Measurements from ENCODE around the gene FOXI1. TPM values are rescaled to one million over a fixed set of nuclear protein-coding genes. Genes with fewer than 3 reads are reported as not detected.

Gene FOXI1
- total RNA-seq, 6 donors from 2014 or later, result 0.30 TPM; not detected in 5

DNA sequence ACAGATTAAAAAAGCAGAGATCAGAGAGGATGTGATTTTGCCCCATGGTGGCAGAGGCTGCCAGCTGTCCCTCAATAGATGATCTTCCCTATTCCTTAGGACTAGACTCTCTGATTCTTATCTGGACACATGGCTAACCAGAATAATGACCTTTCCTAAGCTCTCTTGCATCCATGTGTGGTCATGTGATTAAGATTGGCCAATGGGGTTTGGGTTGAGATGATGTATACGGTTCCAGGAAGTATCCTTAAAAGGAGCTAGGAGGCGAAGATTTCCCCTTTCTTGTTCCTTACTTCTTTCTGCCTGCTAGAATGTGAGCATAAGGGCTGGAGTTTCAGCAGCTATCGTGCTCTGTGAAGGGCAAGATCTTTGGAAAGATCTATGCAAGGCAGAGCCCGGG lies 39.8 kb downstream of the FOXI1 start:
- ATAC-seq (ENCODE audit: low FRiP score in 2 of 2) (no peak), DNase-seq (no peak)
- no peak for TF ChIP-seq POLR2AphosphoS5 (IDR thresholded peaks at IDR 0.05)
- TF ChIP-seq EP300 (IDR thresholded peaks at IDR 0.05), result no peak
- no peak for TF ChIP-seq POLR2A (IDR thresholded peaks at IDR 0.05)
- TF ChIP-seq, protein P1, sequence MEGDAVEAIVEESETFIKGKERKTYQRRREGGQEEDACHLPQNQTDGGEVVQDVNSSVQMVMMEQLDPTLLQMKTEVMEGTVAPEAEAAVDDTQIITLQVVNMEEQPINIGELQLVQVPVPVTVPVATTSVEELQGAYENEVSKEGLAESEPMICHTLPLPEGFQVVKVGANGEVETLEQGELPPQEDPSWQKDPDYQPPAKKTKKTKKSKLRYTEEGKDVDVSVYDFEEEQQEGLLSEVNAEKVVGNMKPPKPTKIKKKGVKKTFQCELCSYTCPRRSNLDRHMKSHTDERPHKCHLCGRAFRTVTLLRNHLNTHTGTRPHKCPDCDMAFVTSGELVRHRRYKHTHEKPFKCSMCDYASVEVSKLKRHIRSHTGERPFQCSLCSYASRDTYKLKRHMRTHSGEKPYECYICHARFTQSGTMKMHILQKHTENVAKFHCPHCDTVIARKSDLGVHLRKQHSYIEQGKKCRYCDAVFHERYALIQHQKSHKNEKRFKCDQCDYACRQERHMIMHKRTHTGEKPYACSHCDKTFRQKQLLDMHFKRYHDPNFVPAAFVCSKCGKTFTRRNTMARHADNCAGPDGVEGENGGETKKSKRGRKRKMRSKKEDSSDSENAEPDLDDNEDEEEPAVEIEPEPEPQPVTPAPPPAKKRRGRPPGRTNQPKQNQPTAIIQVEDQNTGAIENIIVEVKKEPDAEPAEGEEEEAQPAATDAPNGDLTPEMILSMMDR (IDR thresholded peaks at IDR 0.05), result no peak
- H3K27me3 ChIP-seq, result no peaks in the 10 kb centered on the region
- WGBS, 2 donors, result 64 to 79% methylated on average over 4 of the region's 4 CpGs
- no peaks in the 10 kb centered on the region for H3K4me1 ChIP-seq
- H3K4me3 ChIP-seq, result no peak overlapping the region
- no peak overlapping the region for H3K27ac ChIP-seq
- no peaks in the 10 kb centered on the region for H3K36me3 ChIP-seq
- H3K9me3 ChIP-seq, result no peaks in the 10 kb centered on the region

DNA sequence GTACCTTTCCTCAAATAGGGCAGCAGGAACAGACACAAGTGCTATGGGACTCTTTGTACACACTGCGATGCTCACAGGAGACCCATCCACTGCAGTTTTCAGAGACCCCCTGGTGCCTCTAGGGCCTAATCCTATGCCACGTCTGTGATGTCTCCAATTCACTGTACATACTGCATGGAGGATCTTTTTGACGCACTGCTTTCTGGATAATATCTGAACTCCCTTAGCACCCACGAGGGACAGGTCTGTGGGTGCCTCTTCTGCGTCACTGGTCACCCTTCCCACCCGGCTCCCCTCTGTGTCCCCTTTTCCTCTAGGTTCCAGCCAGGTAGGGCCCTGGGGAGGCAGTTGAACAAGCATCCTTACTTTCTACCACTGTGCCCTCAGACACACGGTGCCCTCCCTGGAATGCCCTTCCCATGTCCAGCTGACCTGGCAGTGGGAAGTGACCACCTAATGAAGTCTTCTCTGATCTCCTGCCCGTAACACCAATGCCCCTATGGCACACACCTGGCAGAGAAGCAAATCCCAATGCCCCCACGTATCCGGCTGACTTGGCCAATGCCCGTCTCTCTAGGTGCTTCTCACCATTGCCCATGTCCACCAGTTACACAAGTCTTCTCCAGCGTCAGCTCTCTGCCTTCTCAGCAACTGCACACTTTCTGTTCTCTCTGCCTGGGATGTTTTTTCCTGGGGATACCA lies 41.5 kb downstream of the FOXI1 start:
- Histone ChIP-seq H3K27ac (no peak overlapping the region), H3K27me3 (no peaks in the 10 kb centered on the region), H3K4me3 (no peak overlapping the region), H3K36me3 (no peaks in the 10 kb centered on the region), H3K9me3 (no peaks in the 10 kb centered on the region), H3K4me1 (peaks cover 0 to 12% (median 6%) of the 10 kb centered on the region in 4 donors)
- WGBS, 2 donors, result 92 to 94% methylated on average over 12 of the region's 12 CpGs
- no peak for ATAC-seq (ENCODE audit: low FRiP score in 2 of 2)
- no peak for DNase-seq
- TF ChIP-seq, protein P1 (IDR thresholded peaks at IDR 0.05), result no peak
- TF ChIP-seq POLR2AphosphoS5 (IDR thresholded peaks at IDR 0.05), result no peak
- no peak for TF ChIP-seq POLR2A (IDR thresholded peaks at IDR 0.05)
- TF ChIP-seq EP300 (IDR thresholded peaks at IDR 0.05), result no peak

DNA sequence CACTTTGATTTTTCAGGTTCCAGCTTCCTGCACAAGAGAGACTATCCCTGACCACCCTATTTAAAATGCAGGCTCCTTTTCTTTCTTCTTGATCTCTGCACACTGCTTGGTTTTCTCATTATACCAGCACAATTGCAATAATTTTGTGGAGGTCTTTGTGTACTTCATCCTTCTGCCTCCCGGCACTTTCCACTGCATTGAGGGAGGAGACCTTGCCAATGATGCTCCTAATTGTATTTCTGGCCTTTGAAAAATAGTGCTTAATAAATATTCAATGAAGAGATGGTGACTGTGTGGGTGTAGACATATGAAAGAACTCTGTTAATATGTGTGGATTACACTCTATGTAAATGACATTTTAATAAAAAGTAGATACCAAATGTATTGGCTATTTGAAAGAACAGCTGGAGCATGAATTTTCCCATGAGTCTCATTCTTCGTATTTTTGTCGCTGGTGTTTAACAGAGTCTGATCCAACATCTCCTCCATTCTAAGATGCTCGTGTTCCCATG lies 42.1 kb downstream of the FOXI1 start:
- DNase-seq (no peak), ATAC-seq (ENCODE audit: low FRiP score in 2 of 2) (no peak)
- H3K27ac ChIP-seq, result no peak overlapping the region
- 85 to 92% methylated on average over 4 of the region's 4 CpGs for WGBS, 2 donors
- no peaks in the 10 kb centered on the region for H3K9me3 ChIP-seq
- TF ChIP-seq POLR2AphosphoS5 (IDR thresholded peaks at IDR 0.05) (no peak), EP300 (IDR thresholded peaks at IDR 0.05) (no peak), POLR2A (IDR thresholded peaks at IDR 0.05) (no peak)
- TF ChIP-seq, protein P1 (IDR thresholded peaks at IDR 0.05), result no peak
- no peak overlapping the region for H3K4me3 ChIP-seq
- peaks cover 0 to 12% (median 6%) of the 10 kb centered on the region in 4 donors for H3K4me1 ChIP-seq
- no peaks in the 10 kb centered on the region for H3K27me3 ChIP-seq
- no peaks in the 10 kb centered on the region for H3K36me3 ChIP-seq

DNA sequence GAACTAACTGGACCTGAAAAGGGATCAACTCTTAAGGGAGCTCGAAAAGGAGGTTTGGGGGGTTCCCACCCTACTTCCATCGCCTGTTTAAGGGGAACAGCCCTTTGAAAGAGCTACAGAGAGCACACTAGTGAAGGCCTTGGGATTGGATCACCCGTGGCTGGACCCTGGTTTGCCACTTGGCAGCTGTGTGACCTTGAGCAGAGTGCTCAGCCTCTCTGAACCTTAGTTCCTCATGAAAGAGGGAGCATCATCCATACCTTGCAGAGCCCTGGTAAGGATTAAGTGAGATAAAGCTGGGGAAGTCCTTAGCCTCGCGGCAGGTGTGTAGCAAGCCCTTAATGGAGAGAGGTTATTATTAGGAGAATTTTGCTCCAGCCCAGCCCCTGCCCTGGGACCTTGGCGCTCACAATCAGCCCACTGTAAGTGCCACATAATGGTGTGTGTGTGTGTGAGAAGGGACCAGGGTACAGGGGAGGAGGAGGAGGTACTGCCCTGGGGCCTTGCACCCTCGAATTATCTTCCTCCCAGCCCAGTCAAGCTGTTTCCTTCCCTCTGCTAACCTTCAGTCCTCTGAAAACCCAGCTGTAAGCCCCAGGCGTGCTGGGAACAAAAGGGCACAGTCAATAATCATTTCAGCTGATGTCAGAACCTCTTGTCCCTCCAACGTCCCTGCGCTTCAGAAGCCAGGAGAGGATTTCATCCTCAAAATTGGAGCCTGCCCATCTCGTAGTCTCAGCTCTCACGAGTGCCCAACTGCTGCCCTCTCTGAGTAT lies 42.9 kb downstream of the FOXI1 start:
- Histone ChIP-seq H3K9me3 (no peaks in the 10 kb centered on the region), H3K27me3 (no peaks in the 10 kb centered on the region), H3K4me1 (peaks cover 0 to 12% (median 6%) of the 10 kb centered on the region in 4 donors), H3K27ac (no peak overlapping the region), H3K36me3 (no peaks in the 10 kb centered on the region), H3K4me3 (no peak overlapping the region)
- DNase-seq (no peak), ATAC-seq (ENCODE audit: low FRiP score in 2 of 2) (no peak)
- WGBS, 2 donors, result 85 to 86% methylated on average over 9 to 12 of the region's 12 CpGs
- TF ChIP-seq POLR2AphosphoS5 (IDR thresholded peaks at IDR 0.05), result no peak
- no peak for TF ChIP-seq POLR2A (IDR thresholded peaks at IDR 0.05)
- TF ChIP-seq, protein P1 (IDR thresholded peaks at IDR 0.05), result no peak
- no peak for TF ChIP-seq EP300 (IDR thresholded peaks at IDR 0.05)
